NOMO-1 treated with DMSO at 0.1 percent for 48 hours (cell line): ENCODE measurements around the gene FAM107B.

Source experiments
- DNase-seq: peaks from one replicate; lab custom pipeline; 2025; ENCODE audit not compliant: unreplicated experiment; lab: John Stamatoyannopoulos, UW

The FAM107B gene

DNA sequence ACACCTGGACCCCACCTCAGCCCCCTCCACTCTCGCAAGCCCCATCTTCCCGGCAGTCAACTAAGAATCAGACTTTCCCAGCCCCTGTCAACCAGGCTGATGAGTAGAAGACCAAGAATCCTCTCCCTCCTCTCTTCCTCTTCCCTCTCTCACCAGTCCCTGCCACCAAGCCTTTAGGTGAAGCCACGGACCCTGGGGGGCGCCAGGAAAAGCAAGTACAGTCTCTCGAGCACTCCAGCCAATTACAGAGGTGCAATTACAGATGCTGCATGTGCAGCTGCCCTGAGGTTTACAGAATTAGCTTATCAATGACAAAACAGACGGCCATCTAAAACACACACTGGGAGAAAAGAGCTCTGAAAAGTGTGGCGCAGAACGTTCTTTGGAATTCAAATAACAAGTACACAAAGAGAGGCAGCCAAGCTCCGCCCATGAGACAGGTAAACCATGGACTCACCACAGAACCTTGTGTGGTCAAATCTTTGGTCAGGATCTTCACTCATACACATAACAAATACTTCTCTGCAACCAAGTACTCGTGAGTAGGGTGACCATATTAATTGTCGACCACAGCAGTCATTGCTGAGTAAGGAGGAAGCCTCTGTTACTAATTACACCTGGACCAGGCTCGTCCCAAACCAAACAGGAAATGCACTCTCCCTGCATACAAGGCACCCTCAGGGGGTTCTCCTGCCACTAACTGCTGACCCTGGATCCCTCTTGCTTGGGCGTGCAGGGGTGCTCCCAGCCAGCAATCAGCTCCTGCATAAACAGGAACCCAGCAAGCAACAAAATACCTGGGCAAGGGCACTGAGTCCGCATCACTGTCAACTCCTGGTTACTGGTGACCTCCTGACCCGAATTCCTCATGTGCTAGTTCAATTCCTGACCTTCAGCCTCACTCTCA lies 189.2 kb downstream of the FAM107B start:
- DNase-seq, result no peak

GRCh38 chr10:14584661-14585060 lies 190.0 kb downstream of the FAM107B start:
- DNase-seq, result no peak

- DNase-seq, result no peak
These were observed 190.7 kb downstream of the FAM107B start for GRCh38 chr10:14583967-14584366.

- DNase-seq, result no peak
These were observed 191.4 kb downstream of the FAM107B start for GRCh38 chr10:14583252-14583651.

DNA sequence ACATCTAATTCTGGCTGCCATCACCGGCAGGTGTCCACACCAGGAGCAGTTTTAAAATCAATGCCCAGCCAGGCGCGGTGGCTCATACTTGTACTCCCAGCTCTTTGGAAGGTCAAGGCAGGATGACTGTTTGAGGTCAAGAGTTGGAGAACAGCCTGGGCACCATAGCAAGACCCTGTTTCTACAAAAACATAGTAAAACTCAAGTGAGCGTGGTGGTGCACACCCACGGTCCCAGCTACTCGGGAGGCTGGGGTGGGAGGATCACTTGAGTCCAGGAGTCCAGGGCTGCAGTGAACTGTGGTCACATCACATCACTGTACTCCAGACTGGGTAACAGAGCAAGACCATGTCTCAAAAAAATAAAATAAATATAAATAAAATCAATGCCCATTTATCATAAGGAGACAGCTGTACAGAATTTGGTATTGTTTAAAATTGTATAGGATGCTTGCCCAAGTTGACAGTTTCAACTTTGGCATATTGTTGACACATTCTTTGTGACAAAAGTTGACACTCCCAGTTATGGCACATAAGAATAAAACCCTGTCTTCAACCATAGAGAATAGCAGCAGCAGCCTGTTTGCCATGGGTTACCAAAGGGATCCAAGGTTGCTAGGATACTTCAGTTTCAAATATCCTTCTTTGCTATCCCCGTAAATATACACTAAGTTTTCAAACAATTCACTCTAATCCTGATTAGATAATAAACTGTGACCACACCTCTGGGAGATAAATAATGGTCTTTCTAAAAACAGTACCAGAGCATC lies 193.0 kb downstream of the FAM107B start:
- no peak for DNase-seq

- no peak for DNase-seq
These were observed 193.9 kb downstream of the FAM107B start for GRCh38 chr10:14580671-14581332.

DNA sequence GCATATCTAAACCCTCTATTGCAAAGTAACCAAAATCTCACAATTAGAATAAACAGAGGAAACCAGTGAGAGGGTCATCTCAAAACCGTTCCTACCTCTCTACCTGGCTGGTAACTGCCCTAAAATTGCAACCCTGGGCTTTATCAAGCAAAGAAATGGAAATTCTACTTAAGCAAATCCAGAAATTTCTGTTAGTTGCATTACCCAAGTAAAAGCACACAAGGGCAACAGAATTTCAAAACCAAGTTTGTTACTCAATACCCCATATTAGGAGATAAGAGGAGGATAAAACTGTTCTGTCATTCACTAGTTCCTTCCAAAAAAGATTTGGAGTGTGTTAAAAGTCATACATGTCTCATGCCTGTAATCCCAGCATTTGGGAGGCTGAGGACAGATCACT lies 195.3 kb downstream of the FAM107B start:
- peak; percentile 82 for DNase-seq

DNA sequence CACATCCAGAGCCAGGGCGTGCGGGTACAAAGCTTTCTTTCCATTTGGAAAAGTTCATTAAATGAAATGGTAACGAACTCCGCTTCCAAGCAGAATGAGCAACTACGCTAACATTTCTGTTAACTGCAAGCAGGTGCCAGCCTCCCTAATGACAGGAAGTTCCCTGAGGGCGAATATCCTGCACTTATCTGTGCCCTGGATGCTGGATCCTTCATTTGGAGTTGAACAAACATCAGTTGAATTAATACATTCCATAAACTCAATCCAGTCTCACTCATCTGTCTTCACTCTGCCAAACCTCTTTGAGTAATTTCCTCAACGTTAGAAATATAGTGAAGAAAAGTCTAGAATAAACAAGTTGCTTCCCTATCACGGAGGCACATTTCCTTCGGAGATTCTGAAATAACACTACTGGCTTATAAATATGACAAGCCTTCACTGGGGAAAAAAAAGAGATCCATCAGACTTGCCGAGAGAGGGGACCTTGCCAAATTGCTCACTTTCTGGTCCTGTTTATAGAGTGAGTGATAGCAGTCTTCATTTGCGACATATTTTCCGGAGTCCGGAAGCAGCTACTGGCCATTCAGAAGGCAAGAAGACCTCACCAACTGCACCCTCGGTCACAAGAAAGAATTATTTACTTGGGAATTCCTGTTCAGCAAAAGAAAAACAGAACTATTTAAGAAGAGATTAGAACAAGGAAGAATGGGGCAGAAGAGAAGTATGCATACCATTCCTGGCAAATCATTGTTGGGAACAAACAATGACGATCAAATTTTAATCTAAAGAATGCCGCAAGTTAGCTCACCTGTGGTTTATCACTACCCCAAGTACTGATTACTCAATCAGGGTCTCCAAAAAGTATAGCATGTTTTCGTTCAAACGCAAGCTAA lies 196.4 kb downstream of the FAM107B start:
- peak; percentile 49 for DNase-seq

GRCh38 chr10:14574885-14575284 lies 199.8 kb downstream of the FAM107B start:
- no peak for DNase-seq

DNA sequence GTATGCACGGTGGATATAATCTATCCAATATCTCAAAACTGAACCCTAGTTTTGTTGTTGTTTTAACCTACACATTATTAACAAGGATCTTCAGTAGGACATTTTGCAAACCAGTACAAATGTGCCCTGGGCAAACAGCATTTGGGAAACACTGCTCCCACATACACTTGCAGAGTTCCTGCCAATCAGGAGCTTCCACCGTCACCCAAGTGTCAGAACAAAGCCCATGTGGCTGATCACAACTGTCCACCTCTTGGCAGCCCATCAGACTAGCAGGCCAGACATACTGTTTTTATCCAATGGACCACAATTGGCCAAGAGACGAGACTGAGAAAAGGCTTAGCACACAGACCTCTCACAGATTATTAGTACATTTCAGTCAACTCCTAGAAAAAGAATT lies 200.4 kb downstream of the FAM107B start:
- DNase-seq, result no peak

GRCh38 chr10:14573666-14574261 lies 200.9 kb downstream of the FAM107B start:
- no peak for DNase-seq

- DNase-seq, result no peak
These were observed 201.9 kb downstream of the FAM107B start for GRCh38 chr10:14572811-14573210.

DNA sequence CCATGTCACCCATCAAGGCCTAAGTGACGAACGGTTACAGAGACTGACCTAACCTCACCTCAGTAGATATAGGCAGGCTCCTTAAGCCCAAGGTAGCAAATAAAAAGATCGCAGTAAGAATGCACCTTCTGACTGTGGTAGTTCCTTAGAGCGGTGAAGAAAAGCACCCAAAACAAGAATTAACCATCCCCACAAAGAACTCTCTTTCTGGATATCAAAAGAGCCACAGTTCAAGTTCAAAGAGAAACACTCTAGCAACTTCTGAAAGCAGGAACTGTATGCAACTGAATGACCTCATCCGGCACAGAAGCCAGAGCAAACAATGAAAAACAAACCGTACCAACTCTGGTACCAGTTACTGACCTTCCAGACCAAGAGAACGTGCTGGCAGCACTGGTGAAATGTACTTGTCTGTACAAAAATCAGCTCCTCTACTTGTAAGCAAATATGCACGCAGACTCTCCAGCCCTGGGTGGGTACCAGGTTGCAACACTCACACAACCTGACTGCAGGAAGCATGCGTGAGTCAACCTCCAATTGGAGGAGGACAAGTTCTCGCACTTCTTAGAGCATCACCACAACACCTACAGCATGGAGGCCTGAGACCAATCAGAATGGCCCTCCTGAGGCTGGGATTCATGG lies 202.7 kb downstream of the FAM107B start:
- no peak for DNase-seq

GRCh38 chr10:14570800-14571199 lies 203.9 kb downstream of the FAM107B start:
- DNase-seq, result no peak

GRCh38 chr10:14569274-14570060 lies 205.2 kb downstream of the FAM107B start:
- no peak for DNase-seq

DNA sequence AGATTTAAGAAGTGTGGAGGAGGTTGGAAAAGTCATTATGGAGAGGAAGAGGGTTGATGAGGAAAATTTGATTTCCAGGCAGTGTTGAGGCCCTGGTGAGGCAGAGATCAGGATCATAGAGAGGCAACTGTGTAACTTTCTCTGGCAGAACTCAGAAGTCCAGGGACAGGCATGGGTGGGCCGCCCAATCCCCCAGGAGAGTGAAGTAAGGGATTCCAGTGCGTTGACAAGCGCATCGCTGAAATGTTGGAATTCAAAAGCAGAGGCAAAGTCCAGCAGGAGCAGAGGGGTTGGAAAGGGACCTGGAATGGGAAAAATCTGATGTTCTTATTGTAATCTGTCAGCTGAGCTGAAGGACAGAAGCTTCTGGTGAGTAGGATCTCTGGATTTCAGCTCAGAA lies 207.3 kb downstream of the FAM107B start:
- DNase-seq, result no peak

- DNase-seq, result no peak
These were observed 208.2 kb downstream of the FAM107B start for GRCh38 chr10:14566498-14566897.

DNA sequence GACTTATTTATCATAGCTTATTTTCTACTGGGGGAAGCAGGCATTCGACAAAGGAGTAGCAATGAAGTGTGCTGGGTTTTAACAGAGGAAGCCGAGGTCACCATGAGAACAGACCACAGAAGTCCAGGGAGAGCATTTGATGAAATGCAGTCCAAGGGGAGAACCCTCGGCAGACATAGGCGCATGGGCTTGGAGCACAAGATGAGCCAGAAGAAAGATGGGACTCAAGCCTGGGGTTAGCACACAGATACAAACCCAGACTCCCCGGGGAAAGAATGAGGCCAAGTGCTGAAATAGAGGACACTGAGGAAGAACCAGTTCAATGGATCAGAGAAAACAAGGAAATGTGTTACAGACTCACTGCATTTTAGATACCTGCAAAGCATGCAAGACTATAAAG lies 209.5 kb downstream of the FAM107B start:
- no peak for DNase-seq

DNA sequence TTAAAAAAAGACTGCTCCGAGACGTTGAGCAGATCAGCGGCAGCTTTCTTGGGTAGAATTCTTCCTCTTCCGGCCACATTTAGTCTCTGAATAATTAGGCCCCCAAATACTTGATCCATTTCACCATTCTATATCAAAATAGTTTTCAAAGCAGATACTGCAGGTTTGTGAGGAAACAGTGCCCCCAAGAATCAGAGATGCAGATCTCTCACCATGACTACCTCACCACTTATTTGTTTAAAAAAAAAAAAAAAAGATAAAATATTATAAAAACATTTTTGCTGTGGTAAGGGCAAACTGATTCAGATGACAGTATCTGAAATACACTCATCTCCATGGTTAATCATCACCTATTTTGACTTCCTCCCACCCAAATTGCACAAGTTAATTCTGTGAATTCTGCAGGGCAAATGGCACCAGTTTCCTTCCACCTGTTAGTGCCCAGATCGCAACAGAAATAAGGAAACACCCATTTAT lies 210.4 kb downstream of the FAM107B start:
- DNase-seq, result peak; percentile 51
